Bronchial smooth muscle cell (primary cell): ENCODE data around the gene KCNE1. TPM values are rescaled to one million over a fixed set of nuclear protein-coding genes. Genes with fewer than 3 reads are reported as not detected.

Source experiments
- total RNA-seq: library from RNA; depleted of rRNA; stranded (reverse); fragments of >200 nt; gene quantifications from 2 replicates; pipeline ENCODE4 v1.2.1, GENCODE V29; 2014

KCNE1 gene
- total RNA-seq: 0.16 and 0.17 TPM in 2 replicates

GRCh38 chr21:34511787-34512455 is at the start of gene KCNE1:
TSS of gene KCNE1 (minus strand) at chr21:34512210. CDS start at chr21:34449634, 62,576 bp downstream.

GRCh38 chr21:34423805-34424204 is 88.2 kb downstream of the KCNE1 start, which contains the start of gene SMIM34:
TSS of gene SMIM34 (minus strand) at chr21:34423951. CDS start at chr21:34423839, 112 bp downstream.

Other genes starting within 250 kb of the KCNE1 start
- gene KCNE2, start 148.2 kb downstream of the KCNE1 start, total RNA-seq: 0.16 TPM in 1 of 2 replicates, not detected in the other
- gene SMIM11, start 136.7 kb downstream of the KCNE1 start, total RNA-seq: 14.2 and 15.6 TPM in 2 replicates
- not detected in 2 replicates for gene SMIM34, start 88.3 kb downstream of the KCNE1 start, total RNA-seq
- gene RCAN1, start 102.9 kb upstream of the KCNE1 start, total RNA-seq: 33.4 and 46.7 TPM in 2 replicates
- 0.16 and 0.52 TPM in 2 replicates for gene CLIC6, start 156.8 kb upstream of the KCNE1 start, total RNA-seq